Smooth muscle cell (in vitro differentiated cells): Measurements from ENCODE around the gene FURIN. TPM values are rescaled to one million over a fixed set of nuclear protein-coding genes. Genes with fewer than 3 reads are reported as not detected.

Experiments used
- DNase-seq: peaks from one replicate; lab custom pipeline; 2025; ENCODE audit not compliant: unreplicated experiment; lab: John Stamatoyannopoulos, UW
- H2AFZ ChIP-seq: fragments of 200-600 bp; sonication (generic); 2 replicates; pipeline ENCODE4 v1.6.0; 2016; ENCODE audit warnings: antibody characterized with exemption, low read depth, mild to moderate bottlenecking
- H3F3A ChIP-seq: fragments of 200-600 bp; sonication (generic); 2 replicates; pipeline ENCODE4 v1.6.0; 2017; ENCODE audit warnings: antibody characterized with exemption, low read depth
- H3K27ac ChIP-seq: fragments of 200-600 bp; sonication (generic); 2 replicates; pipeline ENCODE4 v1.5.1; 2016; ENCODE audit warnings: low read depth, mild to moderate bottlenecking
- H3K27me3 ChIP-seq: fragments of 200-600 bp; sonication (generic); 2 replicates; pipeline ENCODE4 v1.6.1; 2016; ENCODE audit warnings: low read depth, mild to moderate bottlenecking
- H3K36me3 ChIP-seq: fragments of 200-600 bp; sonication (generic); 2 replicates; pipeline ENCODE4 v1.5.1; 2016; ENCODE audit warnings: low read depth
- H3K4me1 ChIP-seq: fragments of 200-600 bp; sonication (generic); 2 replicates; pipeline ENCODE4 v1.5.1; 2016; ENCODE audit warnings: low read depth
- H3K4me2 ChIP-seq: fragments of 200-600 bp; sonication (generic); 2 replicates; pipeline ENCODE4 v1.6.0; 2016; ENCODE audit warnings: mild to moderate bottlenecking
- H3K4me3 ChIP-seq: fragments of 200-600 bp; sonication (generic); 2 replicates; pipeline ENCODE4 v1.5.1; 2016; ENCODE audit warnings: mild to moderate bottlenecking
- H3K79me2 ChIP-seq: fragments of 200-600 bp; sonication (generic); 2 replicates; pipeline ENCODE4 v1.6.0; 2016; ENCODE audit warnings: low read depth, mild to moderate bottlenecking
- H3K9ac ChIP-seq: fragments of 200-600 bp; sonication (generic); 2 replicates; pipeline ENCODE4 v1.6.0; 2016; ENCODE audit warnings: low read depth
- H3K9me3 ChIP-seq: fragments of 200-600 bp; sonication (generic); replicated peaks from 2 replicates; pipeline ENCODE4 v1.5.1; 2016; ENCODE audit warnings: low read depth
- H4K20me1 ChIP-seq: fragments of 200-600 bp; sonication (generic); 2 replicates; pipeline ENCODE4 v1.6.0; 2016; ENCODE audit warnings: low read depth
- CTCF ChIP-seq: fragments of 200-600 bp; sonication (generic); IDR thresholded peaks from 2 replicates; pipeline ENCODE4 v1.5.1; 2017; ENCODE audit warnings: borderline replicate concordance, mild to moderate bottlenecking, antibody characterized with exemption; ENCODE audit not compliant: insufficient read depth, poor library complexity, severe bottlenecking
- WGBS: methylation state at CpG from one replicate; pipeline ENCODE4 v1.1.7; 2016; ENCODE audit warnings: low lambda C conversion rate; 5-methylcytosine and 5-hydroxymethylcytosine counted together
- polyA plus RNA-seq: library from polyadenylated mRNA; unstranded; fragments of >200 nt; fragmentation: Nextera tagmentation; extraction: Ambion mirVana; gene quantifications from 2 replicates; pipeline ENCODE4 v1.2.1, GENCODE V29; 2016
- total RNA-seq: library from RNA; depleted of rRNA; stranded (reverse); fragments of >200 nt; gene quantifications from 2 replicates; pipeline ENCODE4 v1.2.3, GENCODE V29; 2014

The FURIN gene
- total and polyA plus RNA-seq, 2 experiments from 2014 or later, result 66.0 to 113 TPM

- peaks cover 30% of the 10 kb centered on the region for H4K20me1 ChIP-seq
- no peaks in the 10 kb centered on the region for H3K36me3 ChIP-seq
- H3K4me3 ChIP-seq, result no peak overlapping the region
- H3K4me1 ChIP-seq, result peaks cover 33% of the 10 kb centered on the region
- H3F3A ChIP-seq, result peaks cover 19% of the 10 kb centered on the region
- WGBS, result 99% methylated on average over 12 of the region's 12 CpGs
- no peak for TF ChIP-seq CTCF
- no peak for DNase-seq
- H3K9ac ChIP-seq, result no peak overlapping the region
- H3K4me2 ChIP-seq, result no peak overlapping the region
- no peaks in the 10 kb centered on the region for H3K9me3 ChIP-seq
- no peaks in the 10 kb centered on the region for H3K27me3 ChIP-seq
- H2AFZ ChIP-seq, result no peak overlapping the region
- peaks cover 33% of the 10 kb centered on the region for H3K79me2 ChIP-seq
- no peak overlapping the region for H3K27ac ChIP-seq
Observed at GRCh38 chr15:90875549-90875981, 7.2 kb downstream of the FURIN start.

DNA sequence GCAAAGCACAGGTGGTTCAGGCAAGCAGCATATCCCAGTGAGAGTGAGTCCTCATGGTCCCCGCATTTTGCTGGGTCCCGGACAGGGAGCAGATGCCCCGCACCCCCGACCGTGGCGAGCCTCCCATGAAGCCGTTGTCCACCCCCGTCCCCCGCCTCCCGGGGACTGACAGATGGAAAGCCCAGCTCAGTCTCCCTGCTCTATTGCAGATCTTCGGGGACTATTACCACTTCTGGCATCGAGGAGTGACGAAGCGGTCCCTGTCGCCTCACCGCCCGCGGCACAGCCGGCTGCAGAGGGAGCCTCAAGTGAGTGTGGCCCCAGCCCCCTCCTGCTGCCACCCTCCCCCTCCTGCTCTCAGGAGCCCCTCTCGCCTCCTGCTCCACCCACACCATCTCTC is 7.7 kb downstream of the FURIN start:
- peaks cover 28% of the 10 kb centered on the region for H3K4me1 ChIP-seq
- no peak overlapping the region for H3K9ac ChIP-seq
- H3K36me3 ChIP-seq, result no peaks in the 10 kb centered on the region
- TF ChIP-seq CTCF, result no peak
- no peaks in the 10 kb centered on the region for H3K27me3 ChIP-seq
- peaks cover 30% of the 10 kb centered on the region for H4K20me1 ChIP-seq
- DNase-seq, result no peak
- H2AFZ ChIP-seq, result no peak overlapping the region
- H3K4me3 ChIP-seq, result no peak overlapping the region
- H3K79me2 ChIP-seq, result peaks cover 28% of the 10 kb centered on the region
- 98% methylated on average over 10 of the region's 20 CpGs for WGBS
- no peaks in the 10 kb centered on the region for H3K9me3 ChIP-seq
- peaks cover 19% of the 10 kb centered on the region for H3F3A ChIP-seq
- no peak overlapping the region for H3K27ac ChIP-seq
- no peak overlapping the region for H3K4me2 ChIP-seq

- H3K36me3 ChIP-seq, result no peaks in the 10 kb centered on the region
- no peaks in the 10 kb centered on the region for H3K9me3 ChIP-seq
- DNase-seq, result no peak
- H3K27ac ChIP-seq, result no peak overlapping the region
- peaks cover 27% of the 10 kb centered on the region for H3K79me2 ChIP-seq
- H3K4me2 ChIP-seq, result no peak overlapping the region
- H3K9ac ChIP-seq, result no peak overlapping the region
- H2AFZ ChIP-seq, result no peak overlapping the region
- H3K4me1 ChIP-seq, result peaks cover 27% of the 10 kb centered on the region
- WGBS, result 97% methylated on average over 15 of the region's 15 CpGs
- H3F3A ChIP-seq, result peaks cover 19% of the 10 kb centered on the region
- H4K20me1 ChIP-seq, result peaks cover 30% of the 10 kb centered on the region
- H3K4me3 ChIP-seq, result no peak overlapping the region
- no peak for TF ChIP-seq CTCF
- no peaks in the 10 kb centered on the region for H3K27me3 ChIP-seq
Observed at GRCh38 chr15:90876512-90877170, 8.3 kb downstream of the FURIN start.

GRCh38 chr15:90877315-90877714 is 8.9 kb downstream of the FURIN start:
- Histone ChIP-seq H3K36me3 (no peaks in the 10 kb centered on the region), H2AFZ (no peak overlapping the region)

More at GRCh38 chr15:90877315-90877714, 8.9 kb downstream of the FURIN start:
- DNase-seq, result no peak
- Histone ChIP-seq H3K9ac (no peak overlapping the region), H4K20me1 (peaks cover 30% of the 10 kb centered on the region), H3K9me3 (no peaks in the 10 kb centered on the region), H3K4me1 (peaks cover 24% of the 10 kb centered on the region), H3K4me2 (no peak overlapping the region), H3K27me3 (no peaks in the 10 kb centered on the region), H3K79me2 (peaks cover 27% of the 10 kb centered on the region), H3F3A (peaks cover 17% of the 10 kb centered on the region), H3K4me3 (no peak overlapping the region), H3K27ac (no peak overlapping the region)
- WGBS, result 95% methylated on average over 14 of the region's 14 CpGs
- no peak for TF ChIP-seq CTCF
